IMR-90 (cell line): ENCODE data around the gene LATS2. TPM values are rescaled to one million over a fixed set of nuclear protein-coding genes. Genes with fewer than 3 reads are reported as not detected.

Source experiments
- ATAC-seq: fragments of 200-7000 bp; cut with Tn5 transposase; 2 replicates; pipeline ENCODE4 v1.9.1; 2020; ENCODE audit warnings: low read depth, mild to moderate bottlenecking, moderate library complexity
- BruUV-seq: library from RNA; stranded (reverse); fragments of 400-500 nt; replicated peaks from 2 replicates; lab custom pipeline; 2021; lab: Mats Ljungman, UMichigan
- CTCF ChIA-PET: fragments of 300-600 bp; formaldehyde crosslinking; extraction: SDS; loops from one replicate; lab custom pipeline; 2021; ENCODE audit warnings: antibody characterized with exemption; lab: Yijun Ruan, JAX
- POLR2A ChIA-PET: fragments of 300-600 bp; sonication (Branson Sonifier 250); formaldehyde crosslinking; loops from one replicate; lab custom pipeline; 2022; ENCODE audit warnings: antibody characterized with exemption; ENCODE audit not compliant: unreplicated experiment; lab: Charles Lee
- DNase-seq: peaks from one replicate; pipeline ENCODE4 v3.0.0; 2013
- H2AFZ ChIP-seq: replicated peaks from 2 replicates; pipeline ENCODE3; 2013; ENCODE audit warnings: low read length, mild to moderate bottlenecking; ENCODE audit not compliant: poor library complexity
- H2AK5ac ChIP-seq: 2 replicates; pipeline ENCODE4 v1.6.1; 2013; ENCODE audit warnings: low read depth, low read length, inconsistent platforms
- H2AK9ac ChIP-seq: replicated peaks from 2 replicates; pipeline ENCODE3; 2013; ENCODE audit warnings: mild to moderate bottlenecking, low read depth, low read length, moderate library complexity; ENCODE audit not compliant: poor library complexity
- H2BK120ac ChIP-seq: 2 replicates; pipeline ENCODE4 v1.6.1; 2013; ENCODE audit warnings: low read depth, low read length, inconsistent platforms
- H2BK15ac ChIP-seq: 3 replicates; pipeline ENCODE4 v1.6.1; 2013; ENCODE audit warnings: low read depth, low read length, inconsistent platforms
- H2BK20ac ChIP-seq: 2 replicates; pipeline ENCODE4 v1.6.1; 2013; ENCODE audit warnings: low read depth, mild to moderate bottlenecking, inconsistent platforms, low read length, moderate library complexity
- H2BK5ac ChIP-seq: 2 replicates; pipeline ENCODE4 v1.6.1; 2013; ENCODE audit warnings: mild to moderate bottlenecking, low read depth, low read length, inconsistent platforms; ENCODE audit not compliant: poor library complexity, severe bottlenecking
- H3K14ac ChIP-seq: replicated peaks from 2 replicates; pipeline ENCODE4 v1.6.1; 2013; ENCODE audit warnings: low read depth, low read length, inconsistent platforms
- H3K18ac ChIP-seq: 2 replicates; pipeline ENCODE4 v1.6.1; 2013; ENCODE audit warnings: low read depth, low read length, control low read depth
- H3K23ac ChIP-seq: 2 replicates; pipeline ENCODE4 v1.6.1; 2013; ENCODE audit warnings: low read depth, low read length, inconsistent platforms
- H3K27ac ChIP-seq: 2 replicates; pipeline ENCODE4 v1.5.1; 2013; ENCODE audit warnings: mild to moderate bottlenecking, control low read depth, low read length; ENCODE audit not compliant: insufficient read depth
- H3K27me3 ChIP-seq: 2 replicates; pipeline ENCODE4 v1.6.1; 2013; ENCODE audit warnings: low read length; ENCODE audit not compliant: control insufficient read depth, insufficient read depth
- H3K36me3 ChIP-seq: 2 replicates; pipeline ENCODE4 v1.6.1; 2013; ENCODE audit warnings: low read length, mixed read lengths; ENCODE audit not compliant: control insufficient read depth, insufficient read depth
- H3K4ac ChIP-seq: 2 replicates; pipeline ENCODE4 v1.6.1; 2013; ENCODE audit warnings: low read depth, low read length, inconsistent platforms
- H3K4me1 ChIP-seq: 2 replicates; pipeline ENCODE4 v1.6.1; 2013; ENCODE audit warnings: low read length, mixed read lengths; ENCODE audit not compliant: control insufficient read depth, insufficient read depth
- H3K4me2 ChIP-seq: 2 replicates; pipeline ENCODE4 v1.6.1; 2013; ENCODE audit warnings: low read depth, mild to moderate bottlenecking, control low read depth, low read length, moderate library complexity
- H3K4me3 ChIP-seq: 2 replicates; pipeline ENCODE4 v1.5.1; 2013; ENCODE audit warnings: low read depth, mild to moderate bottlenecking, control low read depth, low read length, moderate library complexity; ENCODE audit not compliant: insufficient read depth
- H3K56ac ChIP-seq: 2 replicates; pipeline ENCODE4 v1.6.1; 2013; ENCODE audit warnings: low read length, inconsistent platforms; ENCODE audit not compliant: insufficient read depth; ENCODE audit errors: extremely low read depth
- H3K79me1 ChIP-seq, 2 experiments: 2 replicates each; pipeline ENCODE4 v1.6.1; 2013; ENCODE audit warnings: low read length in 2 of 2, inconsistent platforms in 1 of 2, low read depth in 1 of 2
- H3K9ac ChIP-seq: 2 replicates; pipeline ENCODE4 v1.6.1; 2013; ENCODE audit warnings: low read depth, low read length, control low read depth
- H3K9me1 ChIP-seq: 2 replicates; pipeline ENCODE4 v1.6.1; 2013; ENCODE audit warnings: low read length, inconsistent platforms; ENCODE audit not compliant: insufficient read depth
- H3K9me3 ChIP-seq: 2 replicates; pipeline ENCODE4 v1.6.1; 2013; ENCODE audit warnings: low read length; ENCODE audit not compliant: control insufficient read depth, insufficient read depth
- H4K20me1 ChIP-seq: 2 replicates; pipeline ENCODE4 v1.6.1; 2013; ENCODE audit warnings: low read length, inconsistent platforms; ENCODE audit not compliant: insufficient read depth
- H4K5ac ChIP-seq: 2 replicates; pipeline ENCODE4 v1.6.1; 2013; ENCODE audit warnings: mild to moderate bottlenecking, low read depth, low read length, control low read depth
- H4K8ac ChIP-seq, 2 experiments: 2 replicates each; pipeline ENCODE4 v1.6.1; 2013; ENCODE audit warnings: low read depth in 2 of 2, low read length in 2 of 2, control low read depth in 1 of 2, inconsistent platforms in 1 of 2
- H4K91ac ChIP-seq: 2 replicates; pipeline ENCODE4 v1.6.1; 2013; ENCODE audit warnings: low read depth, low read length, inconsistent platforms; ENCODE audit not compliant: insufficient read depth
- BHLHE40 ChIP-seq: fragments of 150-350 bp; IDR thresholded peaks from 2 replicates; pipeline ENCODE4 v1.6.1; 2016; ENCODE audit warnings: mild to moderate bottlenecking, low read depth, low read length
- CHD1 ChIP-seq: IDR thresholded peaks from 2 replicates; pipeline ENCODE4 v1.6.1; 2012; ENCODE audit warnings: low read depth, low read length, improper control_type of control experiment
- CTCF ChIP-seq: conservative IDR thresholded peaks from 2 replicates; pipeline ENCODE4 v1.5.1; 2012; ENCODE audit warnings: mild to moderate bottlenecking, low read depth, low read length, improper control_type of control experiment
- ELK1 ChIP-seq: fragments of 150-350 bp; IDR thresholded peaks from 2 replicates; pipeline ENCODE4 v1.6.1; 2016; ENCODE audit warnings: low read depth, mild to moderate bottlenecking, low read length, moderate library complexity, borderline replicate concordance
- FOS ChIP-seq: fragments of 150-350 bp; IDR thresholded peaks from 2 replicates; pipeline ENCODE4 v1.6.1; 2016; ENCODE audit warnings: low read depth, low read length
- MAFK ChIP-seq: IDR thresholded peaks from 2 replicates; pipeline ENCODE4 v1.6.1; 2012; ENCODE audit warnings: low read depth, low read length, improper control_type of control experiment
- MXI1 ChIP-seq: IDR thresholded peaks from 2 replicates; pipeline ENCODE4 v1.6.1; 2012; ENCODE audit warnings: low read depth, mild to moderate bottlenecking, low read length, moderate library complexity, borderline replicate concordance
- POLR2A ChIP-seq: IDR thresholded peaks from 2 replicates; pipeline ENCODE4 v1.6.1; 2012; ENCODE audit warnings: mild to moderate bottlenecking, low read depth, low read length
- RFX5 ChIP-seq: IDR thresholded peaks from 2 replicates; pipeline ENCODE4 v1.8.0; 2012; ENCODE audit warnings: low read depth, mild to moderate bottlenecking, low read length, moderate library complexity
- SMC3 ChIP-seq: fragments of 150-350 bp; IDR thresholded peaks from 2 replicates; pipeline ENCODE4 v1.6.1; 2016; ENCODE audit warnings: low read depth, mild to moderate bottlenecking, antibody characterized with exemption, low read length, moderate library complexity
- WGBS, 2 experiments: methylation state at CpG; one replicate each; pipeline versions ENCODE4 v1.1.5 to v1.1.7; 2013; ENCODE audit warnings: missing lambda C conversion rate in 2 of 2; ENCODE audit not compliant: insufficient read length in 1 of 2; ENCODE audit errors: extremely low coverage in 2 of 2; 5-methylcytosine and 5-hydroxymethylcytosine counted together
- dilution Hi-C: fragments of 300-500 bp; cut with HindIII; formaldehyde crosslinking; loops from one replicate; pipeline ENCODE4 v1.14.3; 2018; ENCODE audit warnings: low sequenced_read_pairs; ENCODE audit not compliant: unreplicated experiment
- in situ Hi-C: fragments of 300-500 bp; cut with MboI; formaldehyde crosslinking; loops from 3 replicates; pipeline ENCODE4 v1.14.3; 2019; ENCODE audit warnings: low sequenced_read_pairs, inconsistent platforms, mixed read lengths
- intact Hi-C: fragments of 100-400 bp; cut with micrococcal nuclease; formaldehyde crosslinking; loops from 2 replicates; pipeline ENCODE4 v1.10.0; 2022
- polyA plus RNA-seq, 3 experiments: library from polyadenylated mRNA; depleted of rRNA; stranded (reverse); fragments of >200 nt; gene quantifications; 2 replicates each; pipeline ENCODE4 v1.2.3, GENCODE V29; 2012; ENCODE audit warnings: low replicate concordance in 1 of 3
- total RNA-seq: library from RNA; depleted of rRNA; stranded (reverse); fragments of >200 nt; gene quantifications from 2 replicates; pipeline ENCODE4 v1.2.3, GENCODE V29; 2012

Gene LATS2
- total and polyA plus RNA-seq, 2 of the 4 experiments (the other 2 are of a cell fraction): 12.7 to 22.4 TPM

GRCh38 chr13:21055016-21055415 is 6.4 kb downstream of the LATS2 start:
- Histone ChIP-seq H3K27me3 (no peaks in the 10 kb centered on the region), H3K4me1 (peaks cover 27% of the 10 kb centered on the region), H3K9me3 (no peaks in the 10 kb centered on the region), H2AK9ac (no peak overlapping the region), H2AFZ (no peak overlapping the region), H3K4me2 (peak overlapping the region; percentile 78), H2AK5ac (no peak overlapping the region), H2BK120ac (no peak overlapping the region), H2BK15ac (no peak overlapping the region), H4K8ac (no peak overlapping the region), H3K79me1 (peaks cover 0 to 61% of the 10 kb centered on the region in 2 experiments; a peak in 2 of 4 replicates), H4K5ac (no peak overlapping the region), H3K36me3 (peaks cover 29% of the 10 kb centered on the region), H4K91ac (no peak overlapping the region), H3K4me3 (no peak overlapping the region), H2BK5ac (peak overlapping the region; percentile 38), H3K18ac (no peak overlapping the region), H3K56ac (no peak overlapping the region), H3K14ac (no peak overlapping the region), H3K9me1 (peaks cover 36% of the 10 kb centered on the region), H2BK20ac (no peak overlapping the region), H3K4ac (no peak overlapping the region), H3K23ac (no peak overlapping the region), H3K27ac (peak overlapping the region; percentile 55; the same call in 1 of the 2 replicates), H3K9ac (peak overlapping the region; percentile 22; the same call in 1 of the 2 replicates), H4K20me1 (peaks cover 99% of the 10 kb centered on the region)
- CTCF ChIA-PET: interaction anchor here (0.7 kb wide), 1 partner anchor 77 kb away, joined by 3 read pairs; no protein-coding TSS in a partner anchor
- TF ChIP-seq MAFK: no peak
- no peak for TF ChIP-seq CTCF
- TF ChIP-seq POLR2A: no peak
- TF ChIP-seq FOS: no peak
- TF ChIP-seq SMC3: no peak
- no peak for TF ChIP-seq CHD1
- no peak for TF ChIP-seq MXI1
- TF ChIP-seq RFX5: no peak
- TF ChIP-seq BHLHE40: no peak
- TF ChIP-seq ELK1: no peak
- no TSS peak for BruUV-seq
- POLR2A ChIA-PET: no interaction called here
- in situ Hi-C loops (no loop called here), dilution Hi-C loops (no loop called here), intact Hi-C loops (no loop called here)
- DNase-seq (no peak), ATAC-seq (no peak)
- 20% methylated on average over 1 of the region's 2 CpGs; no CpG with 5 or more reads in 1 of the 2 experiments for WGBS, 2 experiments
